Endothelial cell of umbilical vein (primary cell): ENCODE results near the gene SSBP3. TPM values are rescaled to one million over a fixed set of nuclear protein-coding genes. Genes with fewer than 3 reads are reported as not detected.

Source experiments
- BruUV-seq: library from RNA; stranded (reverse); fragments of 400-500 nt; replicated peaks from 2 replicates; lab custom pipeline; 2021; lab: Mats Ljungman, UMichigan
- CTCF ChIA-PET: fragments of 300-600, 350-600 bp; sonication (Branson Sonifier 250); formaldehyde crosslinking; loops from one replicate; lab custom pipeline; 2021; ENCODE audit warnings: antibody characterized with exemption, inconsistent platforms; lab: Charles Lee
- POLR2A ChIA-PET: fragments of 300-600, 350-600 bp; sonication (Branson Sonifier 250); formaldehyde crosslinking; loops from one replicate; lab custom pipeline; 2021; ENCODE audit warnings: antibody characterized with exemption, inconsistent platforms; lab: Charles Lee
- DNase-seq: peaks from one replicate; pipeline ENCODE4 v3.0.0-alpha.2; 2011; ENCODE audit warnings: low read depth, low spot score
- FAIRE-seq: peaks from 2 replicates; lab custom pipeline; 2011; peaks lifted over from hg19 to GRCh38; lab: Jason Lieb, UNC
- H2AFZ ChIP-seq: 2 replicates; pipeline ENCODE4 v1.6.0; 2012; ENCODE audit warnings: low read depth, low read length, control low read depth, inconsistent platforms
- H3K27ac ChIP-seq: 2 replicates; pipeline ENCODE4 v1.5.1; 2011; ENCODE audit warnings: low read depth, mild to moderate bottlenecking, control low read depth, low read length, moderate library complexity; ENCODE audit not compliant: insufficient read depth
- H3K27me3 ChIP-seq, 2 experiments: 2 replicates each; pipeline versions ENCODE4 v1.6.0 to v1.6.1; 2011; ENCODE audit warnings: low read length in 2 of 2, mixed read lengths in 1 of 2; ENCODE audit not compliant: control insufficient read depth in 2 of 2, insufficient read depth in 2 of 2
- H3K36me3 ChIP-seq, 2 experiments: 2 replicates in 1 of 2; 3 replicates in 1 of 2; pipeline ENCODE4 v1.5.1; 2011; ENCODE audit warnings: low read length in 2 of 2, mild to moderate bottlenecking in 1 of 2, moderate library complexity in 1 of 2; ENCODE audit not compliant: control insufficient read depth in 2 of 2, insufficient read depth in 2 of 2; ENCODE audit errors: extremely low read depth in 1 of 2
- H3K4me1 ChIP-seq: 3 replicates; pipeline ENCODE4 v1.5.1; 2011; ENCODE audit warnings: mild to moderate bottlenecking, low read length; ENCODE audit not compliant: control insufficient read depth, insufficient read depth; ENCODE audit errors: extremely low read depth
- H3K4me2 ChIP-seq: 2 replicates; pipeline ENCODE4 v1.6.1; 2011; ENCODE audit warnings: low read length, control low read depth, mixed read lengths; ENCODE audit not compliant: insufficient read depth
- H3K4me3 ChIP-seq, 3 experiments: fragments of 200-600 bp in 1 of 3; sonication (generic), shearing (Covaris generic) in 1 of 3; replicated peaks in 1 of 3; 2 replicates each; pipeline ENCODE4 v1.5.1; 2011 to 2016; ENCODE audit warnings: control low read depth in 3 of 3, low read length in 3 of 3, mild to moderate bottlenecking in 2 of 3, inconsistent platforms in 1 of 3, low read depth in 1 of 3, moderate library complexity in 1 of 3; ENCODE audit not compliant: insufficient read depth in 1 of 3
- H3K79me2 ChIP-seq: 2 replicates; pipeline ENCODE4 v1.6.0; 2012; ENCODE audit warnings: low read length, inconsistent platforms; ENCODE audit not compliant: control insufficient read depth, insufficient read depth
- H3K9ac ChIP-seq: replicated peaks from 2 replicates; pipeline ENCODE3; 2011; ENCODE audit warnings: low read length, control low read depth; ENCODE audit not compliant: insufficient read depth; ENCODE audit errors: extremely low read depth
- H3K9me1 ChIP-seq: replicated peaks from 3 replicates; pipeline ENCODE4 v1.6.0; 2011; ENCODE audit warnings: mild to moderate bottlenecking, low read length; ENCODE audit not compliant: control insufficient read depth, insufficient read depth; ENCODE audit errors: extremely low read depth
- H3K9me3 ChIP-seq: replicated peaks from 2 replicates; pipeline ENCODE4 v1.5.1; 2012; ENCODE audit warnings: low read length, inconsistent platforms; ENCODE audit not compliant: control insufficient read depth, insufficient read depth
- H4K20me1 ChIP-seq: replicated peaks from 2 replicates; pipeline ENCODE3; 2011; ENCODE audit warnings: mild to moderate bottlenecking, low read length; ENCODE audit not compliant: control insufficient read depth, insufficient read depth; ENCODE audit errors: extremely low read depth
- EZH2 ChIP-seq: IDR thresholded peaks from 2 replicates; pipeline ENCODE4 v1.6.1; 2012; ENCODE audit warnings: borderline replicate concordance, low read depth, mild to moderate bottlenecking, moderate library complexity, low read length, inconsistent platforms; ENCODE audit not compliant: severe bottlenecking
- FOS ChIP-seq: IDR thresholded peaks from 2 replicates; pipeline ENCODE4 v1.6.1; 2011; ENCODE audit warnings: mild to moderate bottlenecking, low read length, moderate library complexity, borderline replicate concordance; ENCODE audit not compliant: insufficient read depth
- GATA2 ChIP-seq: IDR thresholded peaks from 2 replicates; pipeline ENCODE4 v1.7.0; 2011; ENCODE audit warnings: low read depth, mild to moderate bottlenecking, moderate library complexity, mixed read lengths, low read length; ENCODE audit not compliant: insufficient read length, insufficient read depth
- JUN ChIP-seq: IDR thresholded peaks from 2 replicates; pipeline ENCODE4 v1.6.1; 2011; ENCODE audit warnings: borderline replicate concordance, low read depth; ENCODE audit not compliant: insufficient read length, insufficient read depth
- MYC ChIP-seq: IDR thresholded peaks from one replicate; pipeline ENCODE4 v1.6.1; 2011; ENCODE audit warnings: mild to moderate bottlenecking, low read depth, low read length
- POLR2A ChIP-seq: IDR thresholded peaks from 2 replicates; pipeline ENCODE4 v1.6.1; 2012; ENCODE audit warnings: low read depth, mild to moderate bottlenecking, control low read depth, low read length
- POLR2AphosphoS5 ChIP-seq: IDR thresholded peaks from 2 replicates; pipeline ENCODE4 v1.6.1; 2012; ENCODE audit warnings: low read depth, mild to moderate bottlenecking, control low read depth, low read length, moderate library complexity; ENCODE audit not compliant: insufficient read depth
- dilution Hi-C: fragments of 300-500 bp; cut with MboI; formaldehyde crosslinking; loops from one replicate; pipeline ENCODE4 v1.15.0; 2019; ENCODE audit warnings: low sequenced_read_pairs; ENCODE audit not compliant: extremely low pct_ligation_motif_present
- intact Hi-C: fragments of 100-400 bp; cut with micrococcal nuclease; formaldehyde crosslinking; loops from one replicate; pipeline ENCODE4 v1.10.0; 2022
- polyA plus RNA-seq, 4 experiments: library from polyadenylated mRNA; depleted of rRNA in 3 of 4; stranded (reverse) in 3 of 4; unstranded in 1 of 4; fragments of >200 nt; gene quantifications; 2 replicates each; pipeline versions ENCODE4 v1.2.1 to v1.2.3, GENCODE V29; 2011 to 2012; ENCODE audit warnings: missing spikeins in 1 of 4
- total RNA-seq: library from RNA; stranded (reverse); gene quantifications from 2 replicates; pipeline ENCODE4 v1.2.3, GENCODE V29; 2021
- TF ChIP-seq, protein P1 (sequence below): IDR thresholded peaks from 2 replicates; pipeline ENCODE4 v1.6.1; 2011; ENCODE audit not compliant: insufficient read depth, insufficient read length
- TF ChIP-seq, protein P2 (sequence below), 2 donors: IDR thresholded peaks; 1 replicate in 1 of 2; 2 replicates in 1 of 2; pipeline ENCODE4 v1.5.1; 2011; ENCODE audit warnings: low read length in 2 of 2, mild to moderate bottlenecking in 2 of 2, moderate library complexity in 2 of 2, control low read depth in 1 of 2, inconsistent platforms in 1 of 2, low read depth in 1 of 2; ENCODE audit not compliant: insufficient read depth in 1 of 2; ENCODE audit errors: extremely low read depth in 1 of 2

SSBP3 gene
- total and polyA plus RNA-seq, 2 donors (not counting 3 experiments of a cell fraction or from before 2014, with no cell fraction given): 44.9 to 59.4 TPM

DNA sequence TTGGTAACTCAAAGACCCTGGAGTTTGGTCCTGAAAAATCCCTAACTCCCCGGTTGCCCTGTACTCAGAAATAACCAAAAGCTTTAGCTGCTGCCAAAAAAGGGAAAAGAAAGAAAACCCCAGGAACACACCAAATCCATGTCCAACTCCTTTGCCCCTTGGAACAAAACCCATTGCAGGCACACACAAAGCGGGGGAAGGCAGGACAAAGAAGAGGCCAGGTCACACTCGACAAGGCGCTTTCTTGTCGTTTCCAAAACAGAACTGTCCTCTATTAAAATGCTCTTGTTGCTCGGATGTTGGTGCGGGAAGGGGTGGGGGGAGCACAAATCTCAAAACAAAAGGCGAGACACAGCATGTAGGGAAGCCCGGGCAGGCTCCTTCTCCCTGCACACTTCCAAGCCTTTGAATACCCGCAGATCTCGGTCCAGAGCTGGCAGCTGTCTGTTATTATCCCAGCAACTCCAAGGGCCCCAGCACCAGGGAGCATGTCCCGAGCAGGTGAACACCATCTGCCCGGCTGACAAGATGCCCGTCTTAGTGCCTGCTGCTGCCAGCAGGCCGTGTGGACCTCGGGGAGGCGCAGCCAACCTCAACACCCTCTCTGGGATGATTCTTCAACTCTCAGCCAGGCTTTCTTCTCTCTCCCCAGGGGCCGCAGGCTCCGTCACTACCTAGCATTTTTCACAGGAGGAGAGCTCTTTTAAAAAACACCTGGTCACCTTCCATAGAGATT, 96.4 kb downstream of the SSBP3 start:
- Histone ChIP-seq H3K79me2 (peaks cover 38% of the 10 kb centered on the region), H3K9me1 (no peaks in the 10 kb centered on the region), H3K27ac (no peak overlapping the region), H3K9me3 (no peaks in the 10 kb centered on the region), H3K4me1 (peaks cover 12% of the 10 kb centered on the region), H4K20me1 (no peaks in the 10 kb centered on the region), H2AFZ (no peak overlapping the region), H3K4me2 (no peak overlapping the region), H3K36me3 (no peaks in the 10 kb centered on the region), H3K27me3 (no peaks in the 10 kb centered on the region), H3K4me3 (no peak overlapping the region), H3K9ac (no peak overlapping the region)
- CTCF ChIA-PET: interaction anchor here (0.8 to 2.5 kb wide), 4 partner anchors 11 to 189 kb away, joined by 3 to 10 read pairs (median 4); no protein-coding TSS in a partner anchor
- intact Hi-C loops: no loop called here
- dilution Hi-C loops: no loop called here
- no TSS peak for BruUV-seq
- POLR2A ChIA-PET: no interaction called here
- DNase-seq (no peak), FAIRE-seq (no peak)
- no peak for TF ChIP-seq EZH2
- no peak for TF ChIP-seq POLR2AphosphoS5
- no peak for TF ChIP-seq FOS
- TF ChIP-seq POLR2A: no peak
- TF ChIP-seq, protein P1, sequence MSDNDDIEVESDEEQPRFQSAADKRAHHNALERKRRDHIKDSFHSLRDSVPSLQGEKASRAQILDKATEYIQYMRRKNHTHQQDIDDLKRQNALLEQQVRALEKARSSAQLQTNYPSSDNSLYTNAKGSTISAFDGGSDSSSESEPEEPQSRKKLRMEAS: no peak
- TF ChIP-seq, protein P2, sequence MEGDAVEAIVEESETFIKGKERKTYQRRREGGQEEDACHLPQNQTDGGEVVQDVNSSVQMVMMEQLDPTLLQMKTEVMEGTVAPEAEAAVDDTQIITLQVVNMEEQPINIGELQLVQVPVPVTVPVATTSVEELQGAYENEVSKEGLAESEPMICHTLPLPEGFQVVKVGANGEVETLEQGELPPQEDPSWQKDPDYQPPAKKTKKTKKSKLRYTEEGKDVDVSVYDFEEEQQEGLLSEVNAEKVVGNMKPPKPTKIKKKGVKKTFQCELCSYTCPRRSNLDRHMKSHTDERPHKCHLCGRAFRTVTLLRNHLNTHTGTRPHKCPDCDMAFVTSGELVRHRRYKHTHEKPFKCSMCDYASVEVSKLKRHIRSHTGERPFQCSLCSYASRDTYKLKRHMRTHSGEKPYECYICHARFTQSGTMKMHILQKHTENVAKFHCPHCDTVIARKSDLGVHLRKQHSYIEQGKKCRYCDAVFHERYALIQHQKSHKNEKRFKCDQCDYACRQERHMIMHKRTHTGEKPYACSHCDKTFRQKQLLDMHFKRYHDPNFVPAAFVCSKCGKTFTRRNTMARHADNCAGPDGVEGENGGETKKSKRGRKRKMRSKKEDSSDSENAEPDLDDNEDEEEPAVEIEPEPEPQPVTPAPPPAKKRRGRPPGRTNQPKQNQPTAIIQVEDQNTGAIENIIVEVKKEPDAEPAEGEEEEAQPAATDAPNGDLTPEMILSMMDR (IDR thresholded peaks at IDR 0.05; ENCODE audit: extremely low read depth in 1 of 2, insufficient read depth in 1 of 2, low read depth in 1 of 2, low read length in 2 of 2): no peak
- TF ChIP-seq MYC: no peak
- TF ChIP-seq JUN: no peak
- TF ChIP-seq GATA2: no peak
